Measurements from ENCODE around the gene CTSG.
"Not testable (repeated sequence)": the region's sequence is repeated elsewhere in the genome, so short reads cannot be mapped to it uniquely, and the experiment has no call there.

CTSG gene

DNA sequence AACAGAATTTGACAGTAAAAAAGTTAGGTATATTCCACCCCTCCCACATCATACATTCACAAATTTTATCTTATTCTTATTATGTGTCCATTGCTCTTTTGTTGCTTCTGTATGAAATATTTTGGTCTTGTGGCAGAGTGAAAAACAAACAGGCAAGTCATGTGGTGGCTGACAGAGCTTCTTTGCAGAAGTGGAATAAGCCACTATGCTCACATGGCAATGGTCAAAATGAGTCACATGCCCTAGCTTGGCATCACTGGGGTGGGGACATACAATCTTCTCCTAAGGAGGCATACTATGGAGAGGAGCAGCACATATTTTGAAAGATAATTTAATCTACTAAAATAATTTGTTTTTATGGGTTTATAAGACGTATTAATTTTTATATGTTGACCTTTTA is 40.3 kb downstream of the CTSG start:
- no peak for DNase-seq

GRCh38 chr14:24534286-24534685 is 41.8 kb downstream of the CTSG start:
- no peak for DNase-seq

- not testable (repeated sequence) for DNase-seq
These were observed 50.0 kb downstream of the CTSG start for GRCh38 chr14:24525877-24526620.
